Dedifferentiated amniotic fluid mesenchymal stem cell (primary cell): ENCODE measurements around the gene EVX1.

ENCODE experiments used
- DNase-seq: peaks from one replicate; pipeline ENCODE4 v3.0.0-alpha.2; 2016; ENCODE audit errors: extremely low spot score

EVX1 gene

DNA sequence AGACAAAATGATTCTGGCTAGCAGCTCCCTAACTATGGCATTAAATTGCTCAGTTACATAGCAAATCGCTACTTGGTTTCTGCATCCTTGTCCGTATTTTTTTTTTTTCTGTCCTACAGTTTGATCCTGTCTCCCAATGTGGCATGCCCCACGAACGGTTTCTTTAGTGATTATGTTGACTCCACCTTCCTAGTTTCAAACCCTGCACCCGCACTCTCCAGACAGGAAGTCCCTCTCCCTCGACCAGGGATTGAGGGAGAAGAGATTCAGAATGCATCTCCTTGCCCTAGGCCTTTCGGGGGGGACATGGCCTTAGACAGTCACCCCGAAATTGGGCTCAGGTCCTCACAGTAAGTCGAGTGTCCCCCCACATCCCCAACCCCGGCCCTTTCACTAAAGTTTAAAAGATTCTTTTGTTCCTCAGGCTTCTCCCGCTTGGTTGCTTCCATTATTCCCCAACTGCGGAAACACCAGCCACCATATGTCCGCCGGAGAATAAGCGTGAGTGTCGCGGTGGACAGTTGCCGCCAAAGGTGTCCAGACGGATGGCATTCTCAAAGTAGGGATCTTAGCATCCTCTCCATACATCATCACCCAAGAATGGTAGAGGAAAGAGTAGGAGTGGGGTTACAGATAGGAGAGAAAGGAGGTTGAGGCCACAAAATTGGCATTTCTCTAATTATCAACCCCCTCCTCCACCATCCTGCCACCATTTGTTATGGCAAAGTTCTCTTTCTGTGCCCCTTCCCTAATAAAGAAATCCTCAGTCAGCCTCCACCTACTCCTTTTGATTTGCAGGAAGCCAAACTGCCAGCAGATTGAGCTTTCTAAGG, 7.3 kb downstream of the EVX1 start:
- no peak for DNase-seq

DNA sequence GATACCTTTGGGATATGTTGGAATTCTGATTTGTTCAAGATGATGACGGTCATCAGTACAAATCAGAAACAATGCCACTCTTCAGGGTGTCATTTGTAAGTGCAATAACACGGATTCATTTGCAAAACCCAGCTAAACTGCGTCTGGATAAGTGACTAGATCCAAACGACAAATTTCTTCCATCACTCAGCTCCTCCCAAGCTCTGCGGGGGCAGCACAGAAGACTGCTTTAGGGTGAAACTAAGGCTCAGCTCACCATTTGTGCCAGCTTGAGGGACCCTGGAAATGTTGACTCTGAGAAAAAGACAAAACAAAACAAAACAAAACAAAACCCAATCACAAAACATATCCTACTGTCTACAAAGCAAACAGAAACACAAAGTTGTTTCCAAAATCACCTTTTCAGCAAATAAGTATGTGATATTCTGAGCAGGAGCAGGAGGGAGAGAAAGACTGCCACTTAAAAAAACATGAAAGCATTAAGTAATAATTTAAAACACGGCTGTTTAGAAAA, 8.0 kb downstream of the EVX1 start:
- no peak for DNase-seq

DNA sequence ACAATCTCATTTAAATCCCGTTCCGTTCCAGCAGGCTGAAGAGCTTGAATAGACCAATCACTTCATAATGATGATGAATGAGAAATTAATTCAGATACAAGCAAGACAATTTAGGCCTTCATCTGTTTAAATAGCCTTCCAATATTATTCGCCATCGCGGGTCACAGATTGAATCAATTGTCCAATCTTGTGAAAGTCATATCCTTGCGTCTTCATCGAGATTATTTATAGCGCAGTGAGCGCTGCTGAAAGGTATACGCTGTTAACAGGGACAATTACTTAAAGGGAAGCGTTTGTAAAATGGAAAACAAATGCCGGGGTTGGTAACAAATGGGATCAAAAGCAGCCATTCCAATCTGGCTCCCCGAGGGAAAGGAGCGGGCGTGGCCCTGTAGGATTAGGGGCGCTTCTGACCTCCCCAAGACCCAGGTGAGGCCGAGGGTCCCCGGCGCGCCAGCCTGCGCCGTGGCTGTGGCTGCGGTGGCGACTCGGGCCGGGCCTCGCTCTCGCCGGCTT, 8.6 kb downstream of the EVX1 start:
- no peak for DNase-seq

DNA sequence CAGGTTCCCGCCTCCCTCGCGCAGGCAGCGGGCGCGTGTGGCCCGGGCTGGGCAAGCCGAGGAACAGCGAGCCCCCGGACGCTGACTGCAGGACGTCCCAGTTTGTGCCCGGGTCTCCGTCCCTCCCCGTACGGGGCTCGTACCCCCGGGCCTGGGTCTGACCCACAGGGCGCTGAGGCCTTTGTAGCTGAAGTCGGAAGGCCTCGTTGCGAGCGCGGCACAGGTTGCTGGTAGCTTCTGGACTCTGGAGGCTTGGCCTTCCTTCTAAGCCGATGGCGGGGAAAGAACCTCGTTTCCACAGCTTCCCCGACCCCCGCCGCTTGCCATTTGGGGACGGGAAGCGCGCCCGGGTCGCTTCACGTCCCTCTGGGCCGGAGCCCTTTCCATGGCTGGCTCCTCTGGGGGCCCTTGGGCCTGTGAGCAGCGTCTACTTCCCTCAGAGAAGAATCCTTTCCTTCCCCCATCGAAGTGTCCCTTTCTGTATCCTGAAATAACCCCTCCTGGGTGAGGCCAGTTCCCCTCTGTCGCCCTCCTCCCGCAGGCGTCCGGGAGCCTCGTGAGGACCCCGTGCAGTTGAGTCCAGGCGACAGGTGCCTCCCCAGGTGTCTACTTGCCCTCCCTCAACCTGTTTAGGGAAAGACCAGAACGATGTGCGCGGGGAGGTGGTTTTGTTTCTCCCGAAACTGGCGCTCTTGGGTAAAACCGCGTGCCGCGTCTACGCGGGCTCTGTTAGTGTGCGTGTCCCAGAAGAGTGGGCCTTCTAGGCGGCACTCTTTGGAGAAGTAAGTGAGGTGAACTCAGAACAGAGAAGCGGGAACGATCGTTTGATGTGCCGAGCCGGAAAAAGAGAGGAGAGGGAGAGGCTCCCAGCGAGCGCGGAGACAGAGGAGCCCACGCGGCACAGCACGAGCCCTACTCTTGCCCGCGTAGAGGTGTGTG, 9.3 kb downstream of the EVX1 start:
- DNase-seq: no peak

DNA sequence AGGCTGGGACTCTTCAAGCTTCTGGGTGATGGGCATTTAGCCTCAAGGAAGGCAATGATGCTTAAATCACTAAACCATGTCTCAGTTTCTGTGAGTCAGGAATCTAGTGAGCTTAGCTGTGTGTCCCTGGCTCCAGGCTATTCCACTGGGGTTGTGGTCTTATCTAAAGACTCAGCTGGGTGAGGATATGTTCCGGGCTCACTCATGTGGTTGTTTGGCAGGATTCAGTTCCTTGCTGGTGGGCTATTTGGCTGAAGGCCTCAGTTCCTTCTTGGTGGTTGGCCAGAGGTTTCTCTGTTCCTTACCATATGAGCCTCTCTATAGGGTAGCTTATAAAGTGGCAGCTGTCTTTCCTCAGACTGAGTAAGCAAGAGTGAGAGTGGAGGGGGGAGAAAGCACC, 12.0 kb downstream of the EVX1 start:
- no peak for DNase-seq

DNA sequence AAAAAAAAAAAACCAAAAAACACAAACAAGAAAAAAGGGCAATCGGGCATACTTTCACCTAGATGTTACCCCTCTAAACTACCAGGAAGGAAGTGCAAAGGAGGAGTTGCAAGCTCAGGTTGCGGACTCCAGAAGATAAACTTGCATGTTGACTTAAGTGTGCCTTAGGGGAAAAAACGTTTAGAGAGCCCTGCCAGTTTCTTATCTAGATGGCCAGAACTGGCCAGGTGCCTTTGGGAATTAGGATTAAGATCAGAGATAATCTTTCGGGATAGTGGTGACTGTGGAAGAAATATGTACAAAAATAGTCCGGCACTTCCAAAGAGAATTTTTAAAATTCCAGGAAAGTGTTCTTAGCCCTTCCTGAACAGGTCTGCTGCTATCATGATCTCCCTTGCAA, 17.6 kb downstream of the EVX1 start:
- DNase-seq: no peak

DNA sequence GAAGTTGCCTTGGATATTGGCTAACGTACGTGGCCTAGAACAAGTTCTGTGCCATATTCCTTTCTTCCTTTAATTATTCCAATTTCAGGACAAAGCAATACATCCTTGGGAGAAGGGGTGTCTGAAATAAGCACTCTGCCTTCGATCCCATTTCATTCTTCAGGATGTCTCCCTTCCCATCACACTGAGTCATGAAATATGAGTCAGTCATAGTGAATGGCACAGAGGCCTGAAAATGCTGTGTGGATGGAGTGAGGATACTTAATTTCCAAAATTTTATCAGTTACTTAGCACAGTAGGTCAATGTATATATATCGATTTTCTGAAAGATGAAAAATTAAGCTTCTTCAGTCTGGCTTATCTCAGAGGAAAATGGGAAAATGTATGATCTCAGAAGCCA, 19.5 kb downstream of the EVX1 start:
- DNase-seq: no peak

DNA sequence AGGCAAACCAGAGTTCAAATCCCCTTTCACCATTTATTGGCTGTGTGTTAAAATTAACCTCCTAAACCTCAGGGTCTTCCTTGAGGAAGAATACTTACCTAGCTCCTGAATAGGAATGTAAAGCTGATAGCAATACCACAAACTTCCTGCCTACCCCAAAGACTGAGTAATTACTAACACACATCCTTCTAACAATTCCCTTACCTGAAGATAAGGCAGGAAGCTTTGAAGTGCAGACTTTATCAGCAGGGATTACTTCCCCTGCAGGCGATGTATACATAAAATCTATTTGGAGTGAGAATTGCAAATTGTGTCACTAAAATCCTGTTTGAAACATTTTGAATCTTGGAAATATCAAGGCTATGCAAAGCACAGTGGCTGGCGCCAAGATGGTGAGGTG, 21.2 kb downstream of the EVX1 start:
- no peak for DNase-seq

DNA sequence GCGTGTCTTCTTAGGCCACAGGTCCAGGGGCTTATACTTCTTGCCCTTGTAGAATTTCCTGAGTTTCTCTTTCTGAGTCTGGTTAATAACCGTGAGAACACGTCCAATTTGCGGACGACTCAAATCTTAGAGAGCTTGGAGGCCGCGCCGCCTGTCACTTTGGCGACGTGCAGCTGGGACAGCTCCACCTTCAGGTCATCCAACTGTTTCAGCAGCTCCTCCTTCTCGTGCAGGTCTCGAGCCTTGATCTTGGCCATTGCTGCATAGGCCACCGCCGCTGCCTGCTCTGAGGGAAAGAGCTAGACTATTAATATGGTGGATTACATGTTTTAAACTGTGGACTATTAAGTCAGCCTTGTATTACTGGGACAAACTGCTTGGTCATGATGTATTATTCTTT, 26.9 kb downstream of the EVX1 start:
- DNase-seq: no peak

DNA sequence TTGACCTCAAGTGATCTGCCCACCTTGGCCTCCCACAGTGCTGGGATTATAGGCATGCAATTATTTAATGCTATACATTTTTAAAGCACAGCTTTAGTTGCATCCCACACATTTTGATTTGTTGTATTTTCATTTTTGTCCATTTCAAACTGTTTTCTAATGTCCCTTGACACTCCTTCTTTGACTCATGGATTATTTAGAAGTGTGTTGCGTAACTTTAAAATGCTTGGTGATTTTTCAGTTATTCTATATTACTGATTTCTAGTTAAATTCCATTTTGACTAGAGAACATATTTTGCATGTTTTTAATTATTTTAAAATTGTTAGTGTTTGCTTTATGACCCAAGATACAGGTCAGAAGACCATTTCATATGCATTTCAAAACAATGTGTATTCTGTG, 28.8 kb downstream of the EVX1 start:
- DNase-seq: no peak

DNA sequence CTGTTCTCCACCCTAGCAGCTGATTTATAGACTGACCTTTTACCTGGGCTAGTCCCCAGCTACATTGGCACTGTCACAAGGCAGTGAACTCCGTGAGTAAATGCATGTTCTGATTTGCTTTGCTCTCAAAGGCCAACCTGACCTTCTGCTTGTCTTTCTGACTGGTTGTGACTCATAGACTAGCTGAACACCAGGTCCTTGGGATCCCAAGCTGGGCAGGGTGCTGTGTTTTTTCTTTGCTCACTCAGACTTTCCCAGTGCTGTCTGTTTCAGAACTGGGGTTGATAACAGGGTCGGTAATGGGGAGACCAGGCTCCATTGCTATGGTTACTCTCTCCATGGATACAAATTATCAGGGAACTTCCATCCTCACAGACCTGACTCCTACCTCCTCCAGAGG, 35.0 kb downstream of the EVX1 start:
- DNase-seq: no peak

DNA sequence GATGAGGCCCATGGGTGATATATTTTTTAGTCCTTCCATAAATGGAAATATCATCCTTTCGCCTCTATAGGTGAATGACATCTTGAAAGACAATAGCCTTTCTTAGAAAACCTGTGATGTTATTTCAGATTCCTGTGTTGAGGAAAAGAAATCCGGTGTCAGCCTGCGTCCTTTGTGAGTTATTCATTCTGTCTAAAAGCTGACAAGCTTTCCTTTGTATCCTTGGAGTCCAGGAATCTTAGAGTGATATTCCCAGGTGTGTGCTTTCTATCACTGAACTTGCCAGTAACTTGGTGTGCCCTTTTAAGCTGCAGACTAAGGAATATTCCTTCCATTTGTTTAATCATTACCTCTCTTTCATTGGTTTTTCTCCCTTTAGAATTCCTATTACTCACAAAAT, 41.0 kb downstream of the EVX1 start:
- DNase-seq: no peak

DNA sequence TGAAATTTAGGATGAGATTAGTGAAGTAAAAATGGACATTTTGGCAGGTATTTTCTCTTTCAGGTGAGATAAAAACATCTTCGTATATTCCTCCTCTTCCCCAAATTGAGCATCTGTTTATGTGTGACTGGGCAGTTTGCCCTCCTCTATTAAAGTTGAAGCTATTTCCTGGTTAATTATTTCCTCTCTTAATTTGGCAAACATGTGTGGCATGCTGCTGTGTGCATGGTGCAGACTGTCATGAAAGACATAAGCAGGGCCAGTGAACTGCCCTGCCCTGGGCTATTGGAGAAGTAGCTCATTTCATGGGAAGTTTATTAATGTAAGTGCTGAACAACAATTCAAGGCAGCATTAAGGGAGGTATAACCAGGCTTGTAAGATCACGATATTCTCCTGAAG, 52.6 kb downstream of the EVX1 start:
- DNase-seq: no peak

DNA sequence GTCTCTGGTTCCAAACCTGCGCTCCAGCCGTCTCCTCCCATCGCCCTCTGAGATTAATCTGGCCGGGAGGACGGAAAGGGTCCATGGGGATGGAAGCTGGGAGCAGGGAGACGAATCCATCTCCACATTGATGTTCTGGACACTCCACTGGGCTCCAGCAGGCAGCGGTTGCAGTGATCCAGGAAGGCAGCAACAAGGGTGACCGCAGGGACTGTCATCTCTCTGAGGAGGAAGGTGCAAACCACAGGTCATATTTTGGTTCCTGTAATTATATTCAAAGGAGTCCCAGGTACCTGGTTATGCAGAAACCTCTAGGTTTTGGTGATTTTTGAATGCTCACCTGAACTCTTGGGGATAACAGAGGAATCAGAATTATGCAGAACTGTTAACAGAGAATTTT, 54.8 kb downstream of the EVX1 start:
- DNase-seq: no peak
